ENCODE data around the gene SUGCT.

DNA sequence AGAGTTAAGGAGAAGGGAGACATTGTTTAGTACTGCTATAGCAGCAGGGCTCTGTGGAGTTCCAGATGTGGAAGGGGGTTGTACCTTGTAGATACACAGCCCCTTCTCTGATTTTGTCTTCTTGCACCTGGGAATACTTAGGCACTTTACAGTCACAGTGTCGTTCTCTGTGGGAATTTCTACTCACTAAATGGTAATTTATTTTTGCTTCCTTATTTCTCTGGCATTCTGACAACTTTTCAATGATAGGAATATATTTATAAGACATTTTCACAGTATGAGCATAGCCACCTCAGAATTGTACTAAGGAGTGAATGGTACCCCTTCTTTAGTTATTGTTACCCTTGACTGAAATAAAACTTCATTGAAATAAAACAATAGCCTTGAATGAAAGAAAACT lies 132.8 kb downstream of the SUGCT start:
- TF ChIP-seq, protein P1, sequence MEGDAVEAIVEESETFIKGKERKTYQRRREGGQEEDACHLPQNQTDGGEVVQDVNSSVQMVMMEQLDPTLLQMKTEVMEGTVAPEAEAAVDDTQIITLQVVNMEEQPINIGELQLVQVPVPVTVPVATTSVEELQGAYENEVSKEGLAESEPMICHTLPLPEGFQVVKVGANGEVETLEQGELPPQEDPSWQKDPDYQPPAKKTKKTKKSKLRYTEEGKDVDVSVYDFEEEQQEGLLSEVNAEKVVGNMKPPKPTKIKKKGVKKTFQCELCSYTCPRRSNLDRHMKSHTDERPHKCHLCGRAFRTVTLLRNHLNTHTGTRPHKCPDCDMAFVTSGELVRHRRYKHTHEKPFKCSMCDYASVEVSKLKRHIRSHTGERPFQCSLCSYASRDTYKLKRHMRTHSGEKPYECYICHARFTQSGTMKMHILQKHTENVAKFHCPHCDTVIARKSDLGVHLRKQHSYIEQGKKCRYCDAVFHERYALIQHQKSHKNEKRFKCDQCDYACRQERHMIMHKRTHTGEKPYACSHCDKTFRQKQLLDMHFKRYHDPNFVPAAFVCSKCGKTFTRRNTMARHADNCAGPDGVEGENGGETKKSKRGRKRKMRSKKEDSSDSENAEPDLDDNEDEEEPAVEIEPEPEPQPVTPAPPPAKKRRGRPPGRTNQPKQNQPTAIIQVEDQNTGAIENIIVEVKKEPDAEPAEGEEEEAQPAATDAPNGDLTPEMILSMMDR (conservative IDR thresholded peaks at IDR 0.05; ENCODE audit: low read depth, low read length): no peak
- TF ChIP-seq EZH2 (IDR thresholded peaks at IDR 0.05; ENCODE audit: borderline replicate concordance, low read depth, low read length, poor library complexity, severe bottlenecking): no peak

All from A673 (cell line).